ENCODE data around the gene PSMD13.

Gene PSMD13

DNA sequence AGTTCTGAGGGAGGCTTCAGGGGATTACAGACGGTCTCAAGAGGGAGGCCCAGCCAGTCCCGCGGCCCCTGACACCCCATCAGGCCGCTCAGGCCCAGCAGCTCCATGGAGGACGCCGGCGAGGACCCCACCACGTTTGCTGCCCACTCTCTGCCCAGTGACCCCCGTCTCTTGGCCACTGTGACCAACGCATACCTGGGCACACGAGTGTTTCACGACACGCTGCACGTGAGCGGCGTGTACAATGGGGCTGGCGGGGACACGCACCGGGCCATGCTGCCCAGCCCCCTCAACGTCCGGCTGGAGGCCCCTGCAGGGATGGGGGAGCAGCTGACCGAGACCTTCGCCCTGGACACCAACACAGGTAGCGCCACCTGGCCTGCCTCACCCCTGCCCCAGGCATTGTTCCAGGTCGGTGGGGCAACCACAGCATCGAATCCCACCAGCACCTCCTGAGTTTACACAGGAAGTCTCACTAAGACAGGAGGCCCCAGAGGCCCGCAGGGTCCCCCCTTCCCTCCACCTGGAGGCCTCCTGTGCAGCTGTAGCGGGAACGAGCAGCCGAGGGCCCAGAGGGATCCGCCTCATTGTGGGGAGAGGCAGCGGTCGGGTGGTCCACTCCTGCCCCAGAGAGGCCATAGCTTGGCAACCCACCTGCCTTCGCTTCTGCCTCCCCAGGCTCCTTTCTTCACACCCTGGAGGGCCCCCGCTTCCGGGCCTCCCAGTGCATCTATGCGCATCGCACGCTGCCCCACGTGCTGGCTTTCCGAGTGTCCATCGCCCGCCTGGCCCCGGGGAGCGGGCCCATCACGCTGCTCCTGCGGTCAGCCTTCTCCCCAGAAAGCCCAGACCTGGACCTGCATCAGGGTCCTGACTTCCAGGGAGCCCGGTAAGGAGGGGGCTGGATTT, 53.2 kb downstream of the PSMD13 start:
- DNase-seq (ENCODE audit: low spot score), result no peak

- DNase-seq (ENCODE audit: low spot score), result no peak
These were observed 54.0 kb downstream of the PSMD13 start for GRCh38 chr11:290621-291231.

- DNase-seq (ENCODE audit: low spot score), result no peak
These were observed 54.8 kb downstream of the PSMD13 start for GRCh38 chr11:291281-292210.

- DNase-seq (ENCODE audit: low spot score), result no peak
These were observed 55.7 kb downstream of the PSMD13 start for GRCh38 chr11:292211-293121.

GRCh38 chr11:293271-293851, 56.6 kb downstream of the PSMD13 start:
- DNase-seq (ENCODE audit: low spot score), result no peak

GRCh38 chr11:293852-294661, 57.3 kb downstream of the PSMD13 start:
- DNase-seq (ENCODE audit: low spot score), result no peak

DNA sequence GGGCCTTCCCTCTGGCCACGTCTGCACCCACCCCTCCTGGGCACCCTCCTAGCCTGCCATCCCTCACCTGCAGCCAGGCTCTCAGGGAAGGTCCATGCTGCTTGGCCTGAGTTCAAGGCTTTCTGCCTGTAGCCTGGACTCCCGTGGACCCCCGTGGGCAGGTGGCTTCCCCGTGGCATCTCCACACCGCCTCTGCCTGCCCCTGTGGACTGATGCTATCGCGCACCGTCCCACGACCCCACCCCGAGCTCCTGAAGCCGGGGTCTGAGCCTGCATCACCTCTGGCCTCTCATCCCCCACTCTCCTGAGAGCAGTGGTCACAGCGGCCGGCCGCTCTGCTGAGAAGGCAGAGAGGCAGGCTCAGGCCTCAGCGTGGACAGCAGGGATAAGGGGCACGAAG, 58.0 kb downstream of the PSMD13 start:
- DNase-seq (ENCODE audit: low spot score), result no peak

DNA sequence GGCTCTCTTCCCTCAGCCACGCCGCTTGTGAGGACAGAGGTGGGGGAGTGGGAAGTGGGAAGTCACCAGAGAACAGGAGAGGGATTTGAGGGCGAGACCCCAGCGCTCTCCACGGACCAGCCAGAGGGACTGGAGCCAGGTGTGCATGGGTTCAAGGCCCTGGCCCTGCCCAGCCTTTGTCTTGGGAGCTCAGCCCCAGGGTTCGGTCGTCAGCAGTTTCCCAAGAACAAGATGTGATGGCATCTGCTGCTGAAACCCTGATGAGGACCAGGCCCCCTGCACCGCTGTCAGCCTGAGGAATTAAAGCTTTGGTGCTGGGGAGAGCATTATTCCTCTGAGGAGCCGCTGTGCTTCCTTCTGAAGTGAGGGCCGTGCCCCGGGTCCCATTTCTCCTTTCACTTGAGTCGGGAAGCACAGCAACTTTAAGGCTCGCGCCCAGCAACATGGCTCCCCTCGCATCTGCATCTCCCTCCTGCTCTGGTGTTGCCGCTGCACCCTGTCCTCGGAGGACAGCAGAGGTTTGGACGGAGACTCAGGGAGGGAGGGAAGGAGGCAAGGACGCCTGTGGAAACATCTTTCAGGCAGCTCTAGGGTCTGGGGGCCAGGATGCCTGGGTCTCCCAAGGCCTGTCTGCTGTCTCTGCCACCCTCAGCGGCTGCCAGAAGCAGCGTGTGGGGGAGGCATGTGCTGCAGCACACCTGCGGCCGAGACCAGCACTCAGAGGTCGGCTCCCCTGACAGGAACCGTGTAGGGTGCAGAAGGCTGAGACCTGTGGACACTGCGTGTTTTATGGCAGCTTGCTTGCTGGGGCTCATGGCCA, 58.8 kb downstream of the PSMD13 start:
- no peak for DNase-seq (ENCODE audit: low spot score)

DNA sequence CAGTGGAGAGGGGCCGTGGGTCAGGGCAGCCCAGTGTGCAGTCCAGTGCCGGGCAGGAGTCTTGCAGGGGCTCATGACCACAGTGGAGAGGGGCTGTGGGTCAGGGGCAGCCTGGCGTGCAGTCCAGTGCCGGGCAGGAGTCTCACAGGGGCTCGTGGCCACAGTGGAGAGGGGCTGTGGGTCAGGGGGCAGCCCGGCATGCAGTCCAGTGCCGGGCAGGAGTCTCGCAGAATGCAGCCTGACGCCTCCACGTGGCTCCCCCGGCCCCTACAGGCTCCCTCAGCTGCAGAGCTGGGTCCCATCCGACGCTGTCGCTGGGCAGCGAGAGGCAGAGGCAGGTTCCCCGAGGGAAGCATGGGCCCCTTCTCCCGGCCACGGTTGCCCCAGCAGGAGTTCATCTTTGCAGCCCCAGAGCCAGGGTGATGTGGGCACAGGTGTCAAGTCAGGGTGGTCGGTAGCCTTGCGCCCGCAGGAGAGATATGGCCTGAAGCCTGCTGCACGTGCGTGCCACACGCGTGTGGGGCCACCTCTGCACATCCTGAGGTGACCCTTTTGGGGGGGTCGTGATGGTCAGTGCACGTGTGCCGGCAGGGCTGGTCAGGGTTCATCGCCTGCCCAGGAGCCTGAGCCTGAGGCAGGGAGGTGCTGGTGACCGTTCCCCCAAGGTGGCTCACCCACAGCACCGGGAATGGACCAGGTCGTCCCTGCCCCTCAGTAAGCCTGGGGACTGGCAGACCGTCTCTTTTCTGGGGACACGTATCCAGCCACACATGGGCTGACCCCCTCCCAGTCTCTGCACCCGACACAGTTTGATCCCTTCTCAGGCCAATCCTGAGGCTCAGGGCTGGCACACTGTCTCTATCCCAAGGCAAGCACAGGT, 59.6 kb downstream of the PSMD13 start:
- DNase-seq (ENCODE audit: low spot score), result no peak

- no peak for DNase-seq (ENCODE audit: low spot score)
These were observed 60.3 kb downstream of the PSMD13 start for GRCh38 chr11:297051-297585.

- DNase-seq (ENCODE audit: low spot score), result no peak
These were observed 61.0 kb downstream of the PSMD13 start for GRCh38 chr11:297586-298405.

DNA sequence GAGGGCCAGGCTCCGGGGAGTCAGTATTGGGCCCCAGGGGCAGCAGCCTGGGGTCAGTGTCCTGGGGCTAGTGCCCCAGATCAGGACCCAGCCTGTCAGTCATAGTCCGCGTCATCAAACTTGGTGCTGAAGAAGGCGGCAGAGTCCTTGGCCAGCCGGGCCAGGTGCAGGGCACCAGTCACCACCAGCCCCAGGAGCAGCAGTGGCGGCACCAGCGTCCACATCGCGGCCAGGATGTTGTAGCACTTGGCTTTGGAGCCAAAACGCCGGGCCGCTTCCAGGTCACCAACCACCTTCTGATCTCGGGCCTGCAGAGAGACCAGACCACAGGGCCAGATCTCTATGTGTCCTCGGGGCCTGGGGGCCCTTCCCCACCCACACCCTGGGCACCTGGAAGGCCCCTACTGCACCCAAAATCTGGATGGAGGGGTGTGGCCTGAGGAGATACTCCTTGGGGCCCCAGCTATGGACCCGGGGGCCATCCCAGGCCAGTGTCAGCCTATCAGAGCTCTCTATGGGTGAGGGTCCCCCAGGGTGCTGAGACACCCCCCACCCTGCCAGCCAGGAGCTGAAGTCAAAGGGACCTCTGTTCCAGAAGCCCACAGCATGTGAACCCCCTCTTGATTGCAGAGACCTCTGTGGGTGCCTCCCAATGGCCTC, 61.8 kb downstream of the PSMD13 start:
- no peak for DNase-seq (ENCODE audit: low spot score)

GRCh38 chr11:299081-299891, 62.5 kb downstream of the PSMD13 start, which contains the start of gene IFITM5:
TSS of gene IFITM5 (minus strand) at chr11:299526. CDS start at chr11:299490, 36 bp downstream.
- no peak for DNase-seq (ENCODE audit: low spot score)

- no peak for DNase-seq (ENCODE audit: low spot score)
These were observed 63.4 kb downstream of the PSMD13 start for GRCh38 chr11:299951-300735.

Data from COLO829 (cell line).